Uterus (tissue), 2 donors: ENCODE measurements around the gene BMP6.

Experiments used
- POLR2A ChIP-seq, 2 donors: fragments of 450-650 bp; IDR thresholded peaks; one replicate each; pipeline ENCODE4 v1.6.1; 2016; ENCODE audit warnings: antibody characterized with exemption in 2 of 2, mild to moderate bottlenecking in 1 of 2, moderate library complexity in 1 of 2
- TF ChIP-seq, protein P1 (sequence below), 4 experiments: fragments of 200-600 bp in 2 of 4; fragments of 450-650 bp in 2 of 4; sonication (generic) in 2 of 4; IDR thresholded peaks; one replicate each; pipeline ENCODE4 v1.5.1; 2016 to 2019; ENCODE audit warnings: antibody characterized with exemption in 4 of 4, mild to moderate bottlenecking in 2 of 4, moderate library complexity in 1 of 4

DNA sequence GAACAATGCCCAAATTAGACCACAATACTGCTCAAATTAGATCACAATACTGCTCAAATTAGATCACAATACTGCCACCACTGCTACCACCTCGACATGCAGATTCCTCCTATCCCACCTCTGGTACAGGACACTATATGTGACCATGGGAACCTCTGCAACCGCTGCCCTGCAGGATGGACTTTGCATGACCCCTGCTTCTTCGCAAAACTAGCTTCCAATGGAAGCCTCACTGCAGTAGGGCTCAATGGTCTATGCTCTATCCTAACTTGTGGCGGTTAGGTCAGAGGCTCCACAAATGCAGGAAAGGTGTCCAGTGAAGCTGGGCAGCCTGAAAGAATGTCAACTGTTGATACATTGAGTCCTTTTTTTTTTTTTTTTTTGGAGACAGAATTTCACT lies 192.5 kb downstream of the BMP6 start:
- no peak for TF ChIP-seq POLR2A (IDR thresholded peaks at IDR 0.05)
- TF ChIP-seq, protein P1, sequence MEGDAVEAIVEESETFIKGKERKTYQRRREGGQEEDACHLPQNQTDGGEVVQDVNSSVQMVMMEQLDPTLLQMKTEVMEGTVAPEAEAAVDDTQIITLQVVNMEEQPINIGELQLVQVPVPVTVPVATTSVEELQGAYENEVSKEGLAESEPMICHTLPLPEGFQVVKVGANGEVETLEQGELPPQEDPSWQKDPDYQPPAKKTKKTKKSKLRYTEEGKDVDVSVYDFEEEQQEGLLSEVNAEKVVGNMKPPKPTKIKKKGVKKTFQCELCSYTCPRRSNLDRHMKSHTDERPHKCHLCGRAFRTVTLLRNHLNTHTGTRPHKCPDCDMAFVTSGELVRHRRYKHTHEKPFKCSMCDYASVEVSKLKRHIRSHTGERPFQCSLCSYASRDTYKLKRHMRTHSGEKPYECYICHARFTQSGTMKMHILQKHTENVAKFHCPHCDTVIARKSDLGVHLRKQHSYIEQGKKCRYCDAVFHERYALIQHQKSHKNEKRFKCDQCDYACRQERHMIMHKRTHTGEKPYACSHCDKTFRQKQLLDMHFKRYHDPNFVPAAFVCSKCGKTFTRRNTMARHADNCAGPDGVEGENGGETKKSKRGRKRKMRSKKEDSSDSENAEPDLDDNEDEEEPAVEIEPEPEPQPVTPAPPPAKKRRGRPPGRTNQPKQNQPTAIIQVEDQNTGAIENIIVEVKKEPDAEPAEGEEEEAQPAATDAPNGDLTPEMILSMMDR (IDR thresholded peaks at IDR 0.05): no peak
